A549 (cell line): Measurements from ENCODE around the gene PDE8B.

ENCODE experiments used
- GATA3 ChIP-seq: IDR thresholded peaks from 2 replicates; pipeline ENCODE4 v1.6.1; 2012; ENCODE audit warnings: borderline replicate concordance
- HOXA7 ChIP-seq: fragments of 250-450 bp; sonication (Bioruptor Pico); IDR thresholded peaks from 2 replicates; pipeline ENCODE4 v1.5.0; 2020; ENCODE audit warnings: mild to moderate bottlenecking, moderate library complexity
- MAX ChIP-seq: IDR thresholded peaks from 2 replicates; pipeline ENCODE4 v1.6.1; 2012
- MYC ChIP-seq: IDR thresholded peaks from 2 replicates; pipeline ENCODE4 v1.6.1; 2012; ENCODE audit warnings: mild to moderate bottlenecking, inconsistent platforms, low read length, improper control_type of control experiment, borderline replicate concordance
- SREBF2 ChIP-seq: fragments of 450-650 bp; IDR thresholded peaks from 2 replicates; pipeline ENCODE4 v1.6.1; 2014; ENCODE audit warnings: mild to moderate bottlenecking, moderate library complexity
- TF ChIP-seq, protein P1 (sequence below): fragments of >200 bp; sonication (Bioruptor Twin); formaldehyde crosslinking; IDR thresholded peaks from 3 replicates; pipeline ENCODE4 v1.5.1; 2016
- TF ChIP-seq, protein P2 (sequence below): fragments of 200-600 bp; sonication (generic); IDR thresholded peaks from 2 replicates; pipeline ENCODE4 v1.6.1; 2016; ENCODE audit warnings: antibody characterized with exemption, mild to moderate bottlenecking, moderate library complexity

GRCh38 chr5:77356740-77357139 is 146.3 kb downstream of the PDE8B start:
- TF ChIP-seq, protein P1, sequence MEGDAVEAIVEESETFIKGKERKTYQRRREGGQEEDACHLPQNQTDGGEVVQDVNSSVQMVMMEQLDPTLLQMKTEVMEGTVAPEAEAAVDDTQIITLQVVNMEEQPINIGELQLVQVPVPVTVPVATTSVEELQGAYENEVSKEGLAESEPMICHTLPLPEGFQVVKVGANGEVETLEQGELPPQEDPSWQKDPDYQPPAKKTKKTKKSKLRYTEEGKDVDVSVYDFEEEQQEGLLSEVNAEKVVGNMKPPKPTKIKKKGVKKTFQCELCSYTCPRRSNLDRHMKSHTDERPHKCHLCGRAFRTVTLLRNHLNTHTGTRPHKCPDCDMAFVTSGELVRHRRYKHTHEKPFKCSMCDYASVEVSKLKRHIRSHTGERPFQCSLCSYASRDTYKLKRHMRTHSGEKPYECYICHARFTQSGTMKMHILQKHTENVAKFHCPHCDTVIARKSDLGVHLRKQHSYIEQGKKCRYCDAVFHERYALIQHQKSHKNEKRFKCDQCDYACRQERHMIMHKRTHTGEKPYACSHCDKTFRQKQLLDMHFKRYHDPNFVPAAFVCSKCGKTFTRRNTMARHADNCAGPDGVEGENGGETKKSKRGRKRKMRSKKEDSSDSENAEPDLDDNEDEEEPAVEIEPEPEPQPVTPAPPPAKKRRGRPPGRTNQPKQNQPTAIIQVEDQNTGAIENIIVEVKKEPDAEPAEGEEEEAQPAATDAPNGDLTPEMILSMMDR = no peak
- TF ChIP-seq, protein P2, sequence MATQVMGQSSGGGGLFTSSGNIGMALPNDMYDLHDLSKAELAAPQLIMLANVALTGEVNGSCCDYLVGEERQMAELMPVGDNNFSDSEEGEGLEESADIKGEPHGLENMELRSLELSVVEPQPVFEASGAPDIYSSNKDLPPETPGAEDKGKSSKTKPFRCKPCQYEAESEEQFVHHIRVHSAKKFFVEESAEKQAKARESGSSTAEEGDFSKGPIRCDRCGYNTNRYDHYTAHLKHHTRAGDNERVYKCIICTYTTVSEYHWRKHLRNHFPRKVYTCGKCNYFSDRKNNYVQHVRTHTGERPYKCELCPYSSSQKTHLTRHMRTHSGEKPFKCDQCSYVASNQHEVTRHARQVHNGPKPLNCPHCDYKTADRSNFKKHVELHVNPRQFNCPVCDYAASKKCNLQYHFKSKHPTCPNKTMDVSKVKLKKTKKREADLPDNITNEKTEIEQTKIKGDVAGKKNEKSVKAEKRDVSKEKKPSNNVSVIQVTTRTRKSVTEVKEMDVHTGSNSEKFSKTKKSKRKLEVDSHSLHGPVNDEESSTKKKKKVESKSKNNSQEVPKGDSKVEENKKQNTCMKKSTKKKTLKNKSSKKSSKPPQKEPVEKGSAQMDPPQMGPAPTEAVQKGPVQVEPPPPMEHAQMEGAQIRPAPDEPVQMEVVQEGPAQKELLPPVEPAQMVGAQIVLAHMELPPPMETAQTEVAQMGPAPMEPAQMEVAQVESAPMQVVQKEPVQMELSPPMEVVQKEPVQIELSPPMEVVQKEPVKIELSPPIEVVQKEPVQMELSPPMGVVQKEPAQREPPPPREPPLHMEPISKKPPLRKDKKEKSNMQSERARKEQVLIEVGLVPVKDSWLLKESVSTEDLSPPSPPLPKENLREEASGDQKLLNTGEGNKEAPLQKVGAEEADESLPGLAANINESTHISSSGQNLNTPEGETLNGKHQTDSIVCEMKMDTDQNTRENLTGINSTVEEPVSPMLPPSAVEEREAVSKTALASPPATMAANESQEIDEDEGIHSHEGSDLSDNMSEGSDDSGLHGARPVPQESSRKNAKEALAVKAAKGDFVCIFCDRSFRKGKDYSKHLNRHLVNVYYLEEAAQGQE = no peak
- TF ChIP-seq MAX (no peak), MYC (no peak), HOXA7 (no peak), SREBF2 (no peak), GATA3 (no peak)
